GM15510 (cell line): ENCODE measurements around the gene YWHAE.

ENCODE experiments used
- POLR2A ChIP-seq: IDR thresholded peaks from 3 replicates; pipeline ENCODE4 v1.6.1; 2011; ENCODE audit warnings: borderline replicate concordance; ENCODE audit not compliant: insufficient read length; ENCODE audit errors: extremely low read depth

Gene YWHAE

GRCh38 chr17:1377334-1377733 is 22.7 kb downstream of the YWHAE start:
- no peak for TF ChIP-seq POLR2A

- TF ChIP-seq POLR2A, result no peak
These were observed 24.0 kb downstream of the YWHAE start for GRCh38 chr17:1376061-1376460.

DNA sequence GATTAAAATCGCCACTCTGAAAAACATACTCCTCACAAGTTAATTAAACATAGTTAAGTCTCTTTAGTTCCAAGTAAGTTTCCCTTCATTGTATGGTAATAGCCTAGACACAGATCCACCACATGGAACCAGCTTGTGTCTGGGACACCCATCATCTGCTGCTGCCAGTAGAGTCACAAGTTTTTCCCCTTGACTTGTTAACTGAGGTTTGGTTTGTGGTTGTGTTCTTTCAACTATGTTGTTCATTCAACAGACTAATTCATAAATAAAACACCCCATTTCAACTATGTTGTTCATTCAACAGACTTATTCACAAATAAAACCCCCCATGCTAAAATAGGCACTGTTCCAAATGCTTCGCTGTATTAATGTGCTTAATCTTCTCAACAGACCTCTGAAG is 24.4 kb downstream of the YWHAE start:
- TF ChIP-seq POLR2A, result no peak

- no peak for TF ChIP-seq POLR2A
These were observed 25.4 kb downstream of the YWHAE start for GRCh38 chr17:1374431-1375177.

DNA sequence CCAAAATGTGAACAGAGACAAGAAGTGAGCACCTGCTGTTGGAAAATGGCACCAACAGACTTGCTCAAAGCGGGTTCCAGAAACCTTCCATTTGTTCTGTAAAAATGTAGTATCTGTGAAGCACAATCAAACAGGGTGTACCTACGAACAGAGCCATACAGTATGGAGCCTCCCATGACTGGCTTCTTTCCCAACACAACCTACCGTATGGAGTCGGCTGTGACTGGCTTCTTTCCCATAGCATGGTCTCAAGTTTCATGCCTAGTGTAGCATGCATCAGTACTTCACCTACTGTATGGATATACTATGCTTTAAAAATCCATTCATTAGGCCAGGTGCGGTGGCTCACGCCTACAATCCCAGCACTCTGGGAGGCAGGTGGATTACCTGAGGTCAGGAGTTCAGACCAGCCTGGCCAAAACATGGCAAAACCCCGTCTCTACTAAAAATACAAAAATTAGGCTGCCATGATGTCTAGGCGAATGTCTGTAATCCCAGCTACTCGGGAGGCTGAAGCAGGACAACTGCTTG is 26.2 kb downstream of the YWHAE start:
- no peak for TF ChIP-seq POLR2A

DNA sequence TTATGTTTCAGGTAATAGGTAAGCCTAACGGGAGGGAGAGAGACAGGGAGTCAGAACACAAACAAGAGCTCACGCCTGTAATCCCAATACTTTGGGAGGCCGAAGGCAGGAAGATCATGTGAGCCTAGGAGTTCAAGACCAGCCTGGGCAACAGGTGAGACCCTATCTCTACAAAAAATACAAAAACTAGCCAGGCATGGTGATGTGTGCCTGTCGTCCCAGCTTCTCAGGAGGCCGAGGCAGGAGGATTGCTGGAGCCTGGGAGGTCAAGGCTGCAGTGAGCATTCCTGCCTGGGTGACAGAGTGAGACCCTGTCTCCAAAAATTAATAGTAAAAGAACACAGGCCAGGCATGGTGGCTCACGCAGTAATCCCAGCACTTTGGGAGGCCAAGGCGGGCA is 27.4 kb downstream of the YWHAE start:
- TF ChIP-seq POLR2A, result no peak

DNA sequence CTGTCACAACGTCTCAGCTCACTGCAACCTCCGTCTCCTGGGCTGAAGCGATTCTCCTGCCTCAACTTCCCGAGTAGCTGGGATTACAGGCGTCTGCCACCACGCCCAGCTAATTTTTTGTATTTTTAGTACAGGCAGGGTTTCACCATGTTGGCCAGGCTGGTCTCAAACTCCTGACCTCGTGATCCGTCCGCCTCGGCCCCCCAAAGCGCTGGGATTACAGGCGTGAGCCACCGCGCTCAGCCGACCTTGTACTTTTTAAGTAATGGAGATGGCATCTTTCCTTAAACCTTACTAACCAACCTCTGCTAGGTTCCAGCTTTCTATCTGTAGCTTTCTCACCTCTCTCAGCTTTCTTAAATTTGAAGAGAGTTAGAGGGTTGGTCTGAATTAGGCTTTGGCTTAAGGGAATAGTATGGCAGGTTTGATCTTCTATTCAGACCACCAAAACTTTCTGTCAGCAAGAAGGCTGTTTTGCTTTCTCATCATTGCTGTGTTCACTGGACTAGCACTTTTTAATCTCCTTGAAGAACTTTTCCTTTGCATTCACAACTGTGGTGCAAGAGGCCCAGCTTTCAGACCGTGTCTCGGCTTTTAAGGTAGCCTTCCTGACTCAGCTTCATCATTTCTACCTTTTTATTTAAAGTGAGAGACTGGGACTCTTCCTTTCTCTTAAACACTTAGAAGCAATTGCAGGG is 28.0 kb downstream of the YWHAE start:
- no peak for TF ChIP-seq POLR2A

GRCh38 chr17:1368588-1368987 is 31.4 kb downstream of the YWHAE start:
- no peak for TF ChIP-seq POLR2A

GRCh38 chr17:1367351-1367745 is 32.7 kb downstream of the YWHAE start:
- no peak for TF ChIP-seq POLR2A

GRCh38 chr17:1366234-1366633 is 33.8 kb downstream of the YWHAE start:
- no peak for TF ChIP-seq POLR2A

- no peak for TF ChIP-seq POLR2A
These were observed 34.5 kb downstream of the YWHAE start for GRCh38 chr17:1365445-1366039.

DNA sequence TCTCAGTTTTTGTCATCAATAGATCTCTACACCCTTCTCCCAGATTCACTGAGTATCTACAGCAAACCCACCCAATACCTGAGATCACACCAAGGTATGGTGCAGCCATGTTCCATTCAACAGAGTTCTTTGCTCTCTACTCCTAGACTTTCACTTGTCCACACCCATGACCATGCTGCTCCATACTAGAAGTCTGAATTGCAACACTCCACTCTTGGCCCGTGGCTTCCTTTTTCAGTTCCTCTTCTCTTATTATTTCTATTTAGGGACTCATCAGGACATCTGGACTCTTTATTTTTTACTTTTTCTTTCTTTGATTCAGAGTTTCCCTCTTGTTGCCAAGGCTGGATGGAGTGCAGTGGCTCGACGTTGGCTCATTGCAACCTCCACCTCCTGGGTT is 37.1 kb downstream of the YWHAE start:
- TF ChIP-seq POLR2A, result no peak

- TF ChIP-seq POLR2A, result no peak
These were observed 37.8 kb downstream of the YWHAE start for GRCh38 chr17:1362065-1362848.

DNA sequence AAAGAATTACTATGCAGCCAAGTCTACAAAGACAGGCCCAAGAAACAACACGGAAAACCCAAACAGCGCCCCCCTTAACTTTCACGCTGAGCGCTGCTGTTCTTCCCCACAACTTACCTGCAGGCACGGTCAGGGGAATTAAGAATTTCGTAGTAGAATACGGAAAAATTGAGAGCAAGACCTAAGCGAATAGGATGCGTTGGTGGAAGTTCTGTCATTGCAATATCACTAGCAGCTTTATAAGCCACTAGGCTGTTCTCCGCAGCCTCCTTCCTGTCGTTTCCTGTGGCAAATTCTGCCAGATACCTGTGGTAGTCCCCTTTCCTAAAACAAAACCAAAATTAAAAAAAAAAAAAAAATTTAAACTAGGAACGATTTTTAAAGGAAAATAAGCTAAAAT is 39.0 kb downstream of the YWHAE start:
- no peak for TF ChIP-seq POLR2A

DNA sequence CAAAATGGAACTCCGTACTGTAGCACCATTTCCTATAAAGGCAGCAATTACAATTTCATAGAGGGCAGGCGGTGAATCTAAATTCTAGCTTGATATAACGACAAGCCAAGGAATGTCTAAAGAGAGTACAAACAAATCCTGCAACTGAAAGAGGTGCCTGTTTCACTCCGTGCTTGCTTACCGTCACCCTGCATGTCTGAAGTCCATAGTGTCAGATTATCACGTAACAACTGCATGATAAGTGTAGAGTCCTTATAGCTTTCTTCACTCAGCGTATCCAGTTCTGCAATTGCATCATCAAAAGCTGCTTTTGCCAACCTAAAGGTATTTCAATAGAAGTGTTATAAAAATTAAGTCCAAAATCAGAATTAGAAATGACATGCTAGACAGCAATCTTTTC is 46.0 kb downstream of the YWHAE start:
- TF ChIP-seq POLR2A, result no peak
